ENCODE data around the gene SHTN1. TPM values are rescaled to one million over a fixed set of nuclear protein-coding genes. Genes with fewer than 3 reads are reported as not detected.

The SHTN1 gene
- total RNA-seq, 4 donors from 2014 or later: 16.8 to 45.8 (median 20.4) TPM

- in situ Hi-C loops (cut with MboI; ENCODE audit: low pct_ligation_motif_present in 1 of 4, low pct_unique_long_range_greater_than_20kb in 1 of 4, low sequenced_read_pairs in 3 of 4): no loop called here
- Histone ChIP-seq H3K27ac (no peak overlapping the region), H3K27me3 (peaks cover 6% of the 10 kb centered on the region), H3K36me3 (no peaks in the 10 kb centered on the region), H3K4me1 (peaks cover 0 to 14% (median 9%) of the 10 kb centered on the region in 4 donors), H3K4me3 (no peak overlapping the region), H3K9me3 (no peaks in the 10 kb centered on the region)
- TF ChIP-seq, protein P1, sequence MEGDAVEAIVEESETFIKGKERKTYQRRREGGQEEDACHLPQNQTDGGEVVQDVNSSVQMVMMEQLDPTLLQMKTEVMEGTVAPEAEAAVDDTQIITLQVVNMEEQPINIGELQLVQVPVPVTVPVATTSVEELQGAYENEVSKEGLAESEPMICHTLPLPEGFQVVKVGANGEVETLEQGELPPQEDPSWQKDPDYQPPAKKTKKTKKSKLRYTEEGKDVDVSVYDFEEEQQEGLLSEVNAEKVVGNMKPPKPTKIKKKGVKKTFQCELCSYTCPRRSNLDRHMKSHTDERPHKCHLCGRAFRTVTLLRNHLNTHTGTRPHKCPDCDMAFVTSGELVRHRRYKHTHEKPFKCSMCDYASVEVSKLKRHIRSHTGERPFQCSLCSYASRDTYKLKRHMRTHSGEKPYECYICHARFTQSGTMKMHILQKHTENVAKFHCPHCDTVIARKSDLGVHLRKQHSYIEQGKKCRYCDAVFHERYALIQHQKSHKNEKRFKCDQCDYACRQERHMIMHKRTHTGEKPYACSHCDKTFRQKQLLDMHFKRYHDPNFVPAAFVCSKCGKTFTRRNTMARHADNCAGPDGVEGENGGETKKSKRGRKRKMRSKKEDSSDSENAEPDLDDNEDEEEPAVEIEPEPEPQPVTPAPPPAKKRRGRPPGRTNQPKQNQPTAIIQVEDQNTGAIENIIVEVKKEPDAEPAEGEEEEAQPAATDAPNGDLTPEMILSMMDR (IDR thresholded peaks at IDR 0.05): no peak
- TF ChIP-seq EP300 (IDR thresholded peaks at IDR 0.05; ENCODE audit: low read depth) (no peak), POLR2A (IDR thresholded peaks at IDR 0.05) (no peak), POLR2AphosphoS5 (IDR thresholded peaks at IDR 0.05) (no peak)
- DNase-seq: no peak
- intact Hi-C loops (cut with DNase I; ENCODE audit: low total_unique reads): no loop called here
- WGBS, 2 donors (ENCODE audit: low coverage in 1 of 2): 86 to 100% methylated on average over 2 to 6 of the region's 6 CpGs
These were observed 1.7 kb downstream of the SHTN1 start for GRCh38 chr10:117003336-117003735.

DNA sequence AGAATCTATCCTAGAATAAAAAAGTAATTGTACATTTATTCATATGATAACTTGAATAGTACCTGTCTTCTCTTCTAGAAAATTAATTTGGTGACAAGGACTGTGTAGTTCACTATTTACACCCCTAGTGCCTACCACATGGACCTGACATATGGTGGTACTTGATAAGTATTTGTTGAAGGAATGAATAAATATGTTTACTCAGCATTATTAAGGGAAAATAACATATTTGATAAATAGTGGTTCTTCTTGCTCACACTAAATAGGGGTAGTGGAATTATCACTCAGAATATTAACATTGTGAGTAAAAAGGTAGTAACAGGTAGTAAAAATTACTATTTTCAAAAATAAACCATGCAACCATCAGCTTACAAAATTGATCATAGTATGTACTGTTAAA is 2.8 kb downstream of the SHTN1 start:
- no peak for DNase-seq
- TF ChIP-seq POLR2AphosphoS5 (IDR thresholded peaks at IDR 0.05): no peak
- TF ChIP-seq, protein P1 (IDR thresholded peaks at IDR 0.05): no peak
- TF ChIP-seq EP300 (IDR thresholded peaks at IDR 0.05; ENCODE audit: low read depth): no peak
- no peak for TF ChIP-seq POLR2A (IDR thresholded peaks at IDR 0.05)
- Histone ChIP-seq H3K36me3 (no peaks in the 10 kb centered on the region), H3K27ac (no peak overlapping the region), H3K27me3 (peaks cover 6% of the 10 kb centered on the region), H3K4me1 (peaks cover 0 to 14% (median 9%) of the 10 kb centered on the region in 4 donors), H3K4me3 (no peak overlapping the region), H3K9me3 (no peaks in the 10 kb centered on the region)
- in situ Hi-C loops (cut with MboI; ENCODE audit: low pct_ligation_motif_present in 1 of 4, low pct_unique_long_range_greater_than_20kb in 1 of 4, low sequenced_read_pairs in 3 of 4): no loop called here
- intact Hi-C loops (cut with DNase I; ENCODE audit: low total_unique reads): no loop called here

DNA sequence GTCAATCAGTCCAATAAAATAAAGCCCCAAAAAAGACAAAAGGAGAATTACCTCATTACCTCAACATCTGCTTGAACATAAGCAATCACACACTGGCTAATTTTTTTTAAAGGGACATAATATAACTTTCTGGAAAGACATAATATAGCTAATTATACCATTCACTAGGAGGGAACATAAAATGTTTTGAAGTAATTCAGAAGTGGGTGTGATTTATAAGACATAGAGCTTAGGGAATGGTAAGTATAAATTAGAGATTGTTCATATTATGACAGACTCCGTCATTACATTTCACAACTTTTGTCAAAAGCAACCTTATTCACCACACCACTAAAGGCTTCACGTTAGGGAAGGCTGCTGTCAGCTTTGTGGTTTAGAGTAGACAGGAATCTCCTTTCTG is 3.8 kb downstream of the SHTN1 start:
- intact Hi-C loops (cut with DNase I; ENCODE audit: low total_unique reads) (no loop called here), in situ Hi-C loops (cut with MboI; ENCODE audit: low pct_ligation_motif_present in 1 of 4, low pct_unique_long_range_greater_than_20kb in 1 of 4, low sequenced_read_pairs in 3 of 4) (no loop called here)
- peaks cover 0 to 17% (median 12%) of the 10 kb centered on the region in 4 donors for H3K4me1 ChIP-seq
- no peak for DNase-seq
- TF ChIP-seq, protein P1 (IDR thresholded peaks at IDR 0.05): no peak
- TF ChIP-seq EP300 (IDR thresholded peaks at IDR 0.05; ENCODE audit: low read depth) (no peak), POLR2AphosphoS5 (IDR thresholded peaks at IDR 0.05) (no peak), POLR2A (IDR thresholded peaks at IDR 0.05) (no peak)
- no peak overlapping the region for H3K4me3 ChIP-seq
- H3K9me3 ChIP-seq: no peaks in the 10 kb centered on the region
- no peaks in the 10 kb centered on the region for H3K27me3 ChIP-seq
- 60 to 77% methylated on average over 2 of the region's 2 CpGs for WGBS, 2 donors (ENCODE audit: low coverage in 1 of 2)
- no peak overlapping the region for H3K27ac ChIP-seq
- H3K36me3 ChIP-seq: no peaks in the 10 kb centered on the region

DNA sequence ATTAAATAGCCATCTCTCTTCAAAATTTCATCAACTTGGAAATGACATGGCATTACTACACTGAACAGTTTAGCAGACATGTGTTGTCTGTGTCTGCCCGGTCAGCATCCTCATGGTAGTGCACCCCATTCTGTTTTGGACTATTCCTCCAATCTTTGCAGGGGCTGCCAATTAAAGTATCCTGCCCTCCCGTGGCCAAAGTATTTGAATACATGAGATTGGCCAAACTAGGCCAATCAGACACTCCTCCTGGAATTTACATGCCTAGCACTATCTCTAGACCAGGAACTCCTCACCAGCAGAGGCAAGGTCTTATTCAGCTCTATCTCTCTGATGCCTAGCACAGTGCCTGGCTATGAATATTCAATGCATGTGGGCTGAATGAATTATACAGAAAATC is 4.4 kb downstream of the SHTN1 start:
- intact Hi-C loops (cut with DNase I; ENCODE audit: low total_unique reads) (no loop called here), in situ Hi-C loops (cut with MboI; ENCODE audit: low pct_ligation_motif_present in 1 of 4, low pct_unique_long_range_greater_than_20kb in 1 of 4, low sequenced_read_pairs in 3 of 4) (no loop called here)
- Histone ChIP-seq H3K27me3 (no peaks in the 10 kb centered on the region), H3K36me3 (no peaks in the 10 kb centered on the region), H3K4me3 (no peak overlapping the region), H3K27ac (no peak overlapping the region), H3K9me3 (no peaks in the 10 kb centered on the region), H3K4me1 (peaks cover 0 to 14% (median 11%) of the 10 kb centered on the region in 4 donors)
- TF ChIP-seq, protein P1 (IDR thresholded peaks at IDR 0.05): no peak
- TF ChIP-seq POLR2AphosphoS5 (IDR thresholded peaks at IDR 0.05) (no peak), EP300 (IDR thresholded peaks at IDR 0.05; ENCODE audit: low read depth) (no peak), POLR2A (IDR thresholded peaks at IDR 0.05) (no peak)
- no peak for DNase-seq
- 78 to 100% methylated on average over 1 to 2 of the region's 2 CpGs for WGBS, 2 donors (ENCODE audit: low coverage in 1 of 2)
